H1 (cell line): ENCODE measurements around the gene LCN6.
A peak's percentile ranks its signal among the peaks of the same experiment; 100 is the strongest.

Experiments used
- CBX5 ChIP-seq: fragments of 300-800, 300-1000 bp; sonication (generic); IDR thresholded peaks from 2 replicates; pipeline ENCODE4 v1.7.1; 2016; ENCODE audit warnings: antibody characterized with exemption, low read length, low read depth
- EP300 ChIP-seq, 2 experiments: IDR thresholded peaks; 1 replicate in 1 of 2; 2 replicates in 1 of 2; pipeline ENCODE4 v1.6.1; 2011 to 2012; ENCODE audit warnings: low read depth in 2 of 2, low read length in 2 of 2, mild to moderate bottlenecking in 2 of 2, borderline replicate concordance in 1 of 2, inconsistent platforms in 1 of 2, moderate library complexity in 1 of 2
- GABPA ChIP-seq: IDR thresholded peaks from 2 replicates; pipeline ENCODE4 v1.6.1; 2011; ENCODE audit warnings: mild to moderate bottlenecking, low read length, moderate library complexity, borderline replicate concordance; ENCODE audit not compliant: insufficient read depth
- JUND ChIP-seq: IDR thresholded peaks from 2 replicates; pipeline ENCODE4 v1.6.1; 2011; ENCODE audit warnings: mild to moderate bottlenecking, improper control_type of control experiment, low read length
- POLR2A ChIP-seq, 2 experiments: IDR thresholded peaks; 1 replicate in 1 of 2; 2 replicates in 1 of 2; pipeline ENCODE4 v1.6.1; 2011; ENCODE audit warnings: low read depth in 2 of 2, low read length in 2 of 2, mild to moderate bottlenecking in 2 of 2; ENCODE audit errors: control extremely low read depth in 1 of 2
- POLR2AphosphoS5 ChIP-seq: IDR thresholded peaks from 2 replicates; pipeline ENCODE4 v1.6.1; 2011; ENCODE audit warnings: low read depth, low read length
- RFX5 ChIP-seq: IDR thresholded peaks from 2 replicates; pipeline ENCODE4 v1.6.1; 2011; ENCODE audit warnings: low read depth, low read length, improper control_type of control experiment, borderline replicate concordance
- SIN3A ChIP-seq, 2 experiments: IDR thresholded peaks in 1 of 2; conservative IDR thresholded peaks in 1 of 2; 2 replicates each; pipeline ENCODE4 v1.6.1; 2011 to 2012; ENCODE audit warnings: low read length in 2 of 2, improper control_type of control experiment in 1 of 2, low read depth in 1 of 2, mild to moderate bottlenecking in 1 of 2
- TF ChIP-seq, protein P1 (sequence below), 3 experiments: IDR thresholded peaks; 1 replicate in 2 of 3; 2 replicates in 1 of 3; pipeline versions ENCODE4 v1.5.1 to v1.6.1; 2011; ENCODE audit warnings: low read length in 3 of 3, mild to moderate bottlenecking in 3 of 3, inconsistent platforms in 2 of 3, low read depth in 1 of 3, moderate library complexity in 1 of 3; ENCODE audit not compliant: insufficient read depth in 1 of 3; ENCODE audit errors: control extremely low read depth in 1 of 3
- TF ChIP-seq, protein P2 (sequence below): IDR thresholded peaks from 2 replicates; pipeline ENCODE4 v1.6.1; 2012; ENCODE audit warnings: inconsistent platforms

DNA sequence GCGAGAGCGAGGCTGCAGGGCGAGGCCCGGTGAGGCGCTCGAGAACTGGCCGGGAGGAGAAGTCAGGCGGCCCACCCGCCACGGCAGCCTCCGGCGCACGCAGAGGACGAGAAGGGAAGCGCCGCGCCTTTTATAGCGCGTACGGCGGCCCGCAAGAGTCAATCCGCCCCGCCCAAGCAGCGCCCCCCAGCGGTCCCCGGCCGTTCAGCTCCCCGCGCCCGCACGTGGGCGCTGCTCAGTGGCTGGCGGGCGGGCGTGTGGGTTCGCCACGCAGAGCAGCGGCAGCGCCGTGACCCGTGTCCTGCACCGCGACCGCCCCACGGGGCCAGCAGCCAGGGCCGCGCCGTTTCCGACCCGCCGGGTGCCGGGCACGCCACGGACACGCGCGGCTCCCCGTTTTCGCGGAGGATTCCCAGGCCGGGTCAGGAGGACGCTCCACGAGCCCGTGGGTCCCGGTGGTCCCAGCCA lies 20.2 kb downstream of the LCN6 start:
- TF ChIP-seq SIN3A (conservative IDR thresholded peaks at IDR 0.05 in 1 of 2, IDR thresholded peaks at IDR 0.05 in 1 of 2; ENCODE audit: low read depth in 1 of 2, low read length in 2 of 2) (peak; percentile 66 to 87; a peak in 2 of 4 replicates), POLR2AphosphoS5 (peak; percentile 99), POLR2A (IDR thresholded peaks at IDR 0.05; ENCODE audit: control extremely low read depth in 1 of 2, low read depth in 2 of 2, low read length in 2 of 2) (peak in 1 of 2 experiments; percentile 99; a peak in 2 of 3 replicates), JUND (no peak), EP300 (IDR thresholded peaks at IDR 0.05; ENCODE audit: borderline replicate concordance in 1 of 2, low read depth in 2 of 2, low read length in 2 of 2) (no peak; a peak in 1 of 3 replicates), RFX5 (no peak), CBX5 (no peak), GABPA (no peak)
- TF ChIP-seq, protein P1, sequence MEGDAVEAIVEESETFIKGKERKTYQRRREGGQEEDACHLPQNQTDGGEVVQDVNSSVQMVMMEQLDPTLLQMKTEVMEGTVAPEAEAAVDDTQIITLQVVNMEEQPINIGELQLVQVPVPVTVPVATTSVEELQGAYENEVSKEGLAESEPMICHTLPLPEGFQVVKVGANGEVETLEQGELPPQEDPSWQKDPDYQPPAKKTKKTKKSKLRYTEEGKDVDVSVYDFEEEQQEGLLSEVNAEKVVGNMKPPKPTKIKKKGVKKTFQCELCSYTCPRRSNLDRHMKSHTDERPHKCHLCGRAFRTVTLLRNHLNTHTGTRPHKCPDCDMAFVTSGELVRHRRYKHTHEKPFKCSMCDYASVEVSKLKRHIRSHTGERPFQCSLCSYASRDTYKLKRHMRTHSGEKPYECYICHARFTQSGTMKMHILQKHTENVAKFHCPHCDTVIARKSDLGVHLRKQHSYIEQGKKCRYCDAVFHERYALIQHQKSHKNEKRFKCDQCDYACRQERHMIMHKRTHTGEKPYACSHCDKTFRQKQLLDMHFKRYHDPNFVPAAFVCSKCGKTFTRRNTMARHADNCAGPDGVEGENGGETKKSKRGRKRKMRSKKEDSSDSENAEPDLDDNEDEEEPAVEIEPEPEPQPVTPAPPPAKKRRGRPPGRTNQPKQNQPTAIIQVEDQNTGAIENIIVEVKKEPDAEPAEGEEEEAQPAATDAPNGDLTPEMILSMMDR (IDR thresholded peaks at IDR 0.05; ENCODE audit: control extremely low read depth in 1 of 3, insufficient read depth in 1 of 3, low read depth in 1 of 3, low read length in 3 of 3), result peak in 2 of 3 experiments; percentile 79 to 96; a peak in 3 of 4 replicates
- TF ChIP-seq, protein P2, sequence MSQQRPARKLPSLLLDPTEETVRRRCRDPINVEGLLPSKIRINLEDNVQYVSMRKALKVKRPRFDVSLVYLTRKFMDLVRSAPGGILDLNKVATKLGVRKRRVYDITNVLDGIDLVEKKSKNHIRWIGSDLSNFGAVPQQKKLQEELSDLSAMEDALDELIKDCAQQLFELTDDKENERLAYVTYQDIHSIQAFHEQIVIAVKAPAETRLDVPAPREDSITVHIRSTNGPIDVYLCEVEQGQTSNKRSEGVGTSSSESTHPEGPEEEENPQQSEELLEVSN, result peak; percentile 42; the same call in 1 of the 2 replicates
